HCT116 (cell line): ENCODE data around the gene IQCF6. TPM values are rescaled to one million over a fixed set of nuclear protein-coding genes. Genes with fewer than 3 reads are reported as not detected.

Experiments used
- ATAC-seq: fragments of 200-7000 bp; cut with Tn5 transposase; 2 replicates; pipeline ENCODE4 v1.9.1; 2020; ENCODE audit warnings: mild to moderate bottlenecking, moderate library complexity
- BruUV-seq: library from RNA; stranded (reverse); fragments of 400-500 nt; replicated peaks from 2 replicates; lab custom pipeline; 2021; lab: Mats Ljungman, UMichigan
- CTCF ChIA-PET: fragments of 300-600 bp; sonication (Branson Sonifier 250); formaldehyde crosslinking; loops from one replicate; lab custom pipeline; 2021; ENCODE audit warnings: antibody characterized with exemption; lab: Charles Lee
- POLR2A ChIA-PET: fragments of 300-600, 350-600 bp; sonication (Branson Sonifier 250); formaldehyde crosslinking; loops from one replicate; lab custom pipeline; 2021; ENCODE audit warnings: antibody characterized with exemption; lab: Charles Lee
- RAD21 ChIA-PET, 2 experiments: fragments of 300-600 bp; sonication (Branson Sonifier 250); formaldehyde crosslinking; loops; one replicate each; lab custom pipeline; 2023; ENCODE audit warnings: low total read pairs in 2 of 2; ENCODE audit not compliant: uncharacterized antibody in 2 of 2, unreplicated experiment in 2 of 2, low non-redundant PET in 1 of 2; lab: Charles Lee
- DNase-seq: peaks from one replicate; pipeline ENCODE4 v3.0.0-alpha.2; 2010; ENCODE audit warnings: low read depth, low spot score
- H2AFZ ChIP-seq: fragments of 200-600 bp; shearing (Covaris generic), sonication (generic); 2 replicates; pipeline ENCODE4 v1.6.1; 2017; ENCODE audit warnings: low read depth, mixed run types, mixed read lengths, antibody characterized with exemption, low read length; ENCODE audit not compliant: poor library complexity, severe bottlenecking
- H3K27ac ChIP-seq: 2 replicates; pipeline ENCODE4 v1.5.1; 2012; ENCODE audit warnings: low read depth, low read length
- H3K27me3 ChIP-seq: fragments of 200-600 bp; sonication (generic); 2 replicates; pipeline ENCODE4 v1.6.1; 2016; ENCODE audit warnings: mixed run types, low read length, mixed read lengths; ENCODE audit not compliant: insufficient read depth
- H3K36me3 ChIP-seq, 2 experiments: fragments of 200-500 bp in 1 of 2; fragments of 200-600 bp in 1 of 2; sonication (Bioruptor generic) in 1 of 2; sonication (generic) in 1 of 2; 2 replicates each; pipeline versions ENCODE4 v1.5.1 to v1.6.1; 2014 to 2016; ENCODE audit warnings: low read length in 2 of 2, inconsistent platforms in 1 of 2, mixed read lengths in 1 of 2, mixed run types in 1 of 2; ENCODE audit not compliant: insufficient read depth in 2 of 2, control insufficient read depth in 1 of 2
- H3K4me1 ChIP-seq, 2 experiments: fragments of 200-600 bp in 1 of 2; sonication (generic) in 1 of 2; 2 replicates each; pipeline versions ENCODE4 v1.5.1 to v1.6.1; 2012 to 2017; ENCODE audit warnings: low read length in 2 of 2, inconsistent platforms in 1 of 2, mild to moderate bottlenecking in 1 of 2, mixed read lengths in 1 of 2, mixed run types in 1 of 2, moderate library complexity in 1 of 2; ENCODE audit not compliant: insufficient read depth in 2 of 2, control insufficient read depth in 1 of 2
- H3K4me2 ChIP-seq: fragments of 200-600 bp; sonication (generic); 2 replicates; pipeline ENCODE4 v1.6.1; 2017; ENCODE audit warnings: mixed run types, low read length, mixed read lengths
- H3K4me3 ChIP-seq, 2 experiments: fragments of 200-600 bp in 1 of 2; sonication (generic) in 1 of 2; replicated peaks in 1 of 2; 2 replicates each; pipeline ENCODE4 v1.5.1; 2011 to 2016; ENCODE audit warnings: low read length in 2 of 2, control low read depth in 1 of 2, low read depth in 1 of 2, mild to moderate bottlenecking in 1 of 2, mixed read lengths in 1 of 2, mixed run types in 1 of 2
- H3K79me2 ChIP-seq: fragments of 200-600 bp; sonication (generic); 2 replicates; pipeline ENCODE4 v1.6.1; 2017; ENCODE audit warnings: mild to moderate bottlenecking, mixed run types, low read length, moderate library complexity, mixed read lengths; ENCODE audit not compliant: insufficient read depth
- H3K9ac ChIP-seq: fragments of 200-600 bp; sonication (generic); 2 replicates; pipeline ENCODE4 v1.6.1; 2016; ENCODE audit warnings: low read length, mixed read lengths
- H3K9me2 ChIP-seq: fragments of 200-600 bp; sonication (generic), shearing (Covaris generic); 2 replicates; pipeline ENCODE4 v1.6.1; 2017; ENCODE audit warnings: mixed run types, mild to moderate bottlenecking, moderate library complexity; ENCODE audit not compliant: insufficient read depth
- H3K9me3 ChIP-seq, 2 experiments: fragments of 200-500 bp in 1 of 2; fragments of 200-600 bp in 1 of 2; sonication (Bioruptor generic) in 1 of 2; sonication (generic) in 1 of 2; 2 replicates each; pipeline ENCODE4 v1.6.1; 2014 to 2017; ENCODE audit warnings: low read length in 2 of 2, mixed read lengths in 2 of 2, inconsistent platforms in 1 of 2, low read depth in 1 of 2, mild to moderate bottlenecking in 1 of 2, mixed run types in 1 of 2, moderate library complexity in 1 of 2; ENCODE audit not compliant: control insufficient read depth in 1 of 2, insufficient read depth in 1 of 2
- H4K20me1 ChIP-seq: fragments of 200-600 bp; sonication (generic), shearing (Covaris generic); 2 replicates; pipeline ENCODE4 v1.6.1; 2017; ENCODE audit warnings: mixed run types, mild to moderate bottlenecking, moderate library complexity; ENCODE audit not compliant: insufficient read depth
- CBX3 ChIP-seq: IDR thresholded peaks from 2 replicates; pipeline ENCODE4 v1.6.1; 2012; ENCODE audit warnings: low read depth
- CEBPB ChIP-seq: IDR thresholded peaks from 2 replicates; pipeline ENCODE4 v1.6.1; 2012; ENCODE audit warnings: low read depth
- EGR1 ChIP-seq: IDR thresholded peaks from 2 replicates; pipeline ENCODE4 v1.6.1; 2012; ENCODE audit warnings: low read depth
- ELF1 ChIP-seq: IDR thresholded peaks from 2 replicates; pipeline ENCODE4 v1.6.1; 2012; ENCODE audit warnings: low read depth, borderline replicate concordance
- EZH2 ChIP-seq: fragments of 200-600 bp; sonication (generic); IDR thresholded peaks from 2 replicates; pipeline ENCODE4 v1.6.1; 2017; ENCODE audit warnings: antibody characterized with exemption, mixed run types
- EZH2phosphoT487 ChIP-seq: fragments of 200-600 bp; IDR thresholded peaks from 2 replicates; pipeline ENCODE4 v1.6.1; 2018; ENCODE audit warnings: antibody characterized with exemption, borderline replicate concordance
- JUND ChIP-seq: IDR thresholded peaks from 2 replicates; pipeline ENCODE4 v1.6.1; 2012
- POLR2AphosphoS5 ChIP-seq: IDR thresholded peaks from 2 replicates; pipeline ENCODE4 v1.6.1; 2011; ENCODE audit warnings: mild to moderate bottlenecking, low read depth, low read length, moderate library complexity
- SIN3A ChIP-seq: IDR thresholded peaks from 2 replicates; pipeline ENCODE4 v1.6.1; 2012; ENCODE audit warnings: low read depth
- SRF ChIP-seq: IDR thresholded peaks from 2 replicates; pipeline ENCODE4 v1.6.1; 2012; ENCODE audit warnings: low read depth
- TCF7L2 ChIP-seq: IDR thresholded peaks from 2 replicates; pipeline ENCODE4 v1.7.0; 2011; ENCODE audit warnings: borderline replicate concordance, inconsistent platforms; ENCODE audit not compliant: insufficient read depth, insufficient read length; ENCODE audit errors: extremely low read depth
- YY1 ChIP-seq: IDR thresholded peaks from 2 replicates; pipeline ENCODE4 v1.6.1; 2011; ENCODE audit warnings: low read length, low read depth, moderate library complexity, mild to moderate bottlenecking; ENCODE audit not compliant: insufficient replicate concordance; ENCODE audit errors: extremely low read depth
- ZNF274 ChIP-seq: fragments of 200-500 bp; sonication (Bioruptor generic); IDR thresholded peaks from 2 replicates; pipeline ENCODE4 v1.6.1; 2014; ENCODE audit warnings: mild to moderate bottlenecking, low read depth, low read length, inconsistent platforms
- intact Hi-C: fragments of 100-400 bp; cut with micrococcal nuclease; formaldehyde crosslinking; loops from 2 replicates; pipeline ENCODE4 v1.10.0; 2022
- total RNA-seq: library from RNA; stranded (reverse); gene quantifications from one replicate; pipeline ENCODE4 v1.2.1, GENCODE V29; 2021; ENCODE audit not compliant: unreplicated experiment
- TF ChIP-seq, protein P1 (sequence below): IDR thresholded peaks from 2 replicates; pipeline ENCODE4 v1.6.1; 2011; ENCODE audit warnings: mild to moderate bottlenecking, low read length, moderate library complexity; ENCODE audit not compliant: insufficient replicate concordance; ENCODE audit errors: extremely low read depth
- TF ChIP-seq, protein P2 (sequence below): IDR thresholded peaks from 2 replicates; pipeline ENCODE4 v1.6.1; 2012
- TF ChIP-seq, protein P3 (sequence below): IDR thresholded peaks from 2 replicates; pipeline ENCODE4 v1.6.1; 2012; ENCODE audit warnings: low read depth
- TF ChIP-seq, protein P4 (sequence below), 3 experiments: fragments of 200-600 bp in 1 of 3; sonication (generic) in 1 of 3; IDR thresholded peaks in 2 of 3; conservative IDR thresholded peaks in 1 of 3; 2 replicates each; pipeline ENCODE4 v1.5.1; 2012 to 2017; ENCODE audit warnings: low read depth in 2 of 3, low read length in 2 of 3, antibody characterized with exemption in 1 of 3, borderline replicate concordance in 1 of 3, control low read depth in 1 of 3, mild to moderate bottlenecking in 1 of 3, mixed read lengths in 1 of 3, mixed run types in 1 of 3, moderate library complexity in 1 of 3; ENCODE audit not compliant: insufficient read depth in 1 of 3

IQCF6 gene
- total RNA-seq, 1 experiment from 2014 or later, result not detected

DNA sequence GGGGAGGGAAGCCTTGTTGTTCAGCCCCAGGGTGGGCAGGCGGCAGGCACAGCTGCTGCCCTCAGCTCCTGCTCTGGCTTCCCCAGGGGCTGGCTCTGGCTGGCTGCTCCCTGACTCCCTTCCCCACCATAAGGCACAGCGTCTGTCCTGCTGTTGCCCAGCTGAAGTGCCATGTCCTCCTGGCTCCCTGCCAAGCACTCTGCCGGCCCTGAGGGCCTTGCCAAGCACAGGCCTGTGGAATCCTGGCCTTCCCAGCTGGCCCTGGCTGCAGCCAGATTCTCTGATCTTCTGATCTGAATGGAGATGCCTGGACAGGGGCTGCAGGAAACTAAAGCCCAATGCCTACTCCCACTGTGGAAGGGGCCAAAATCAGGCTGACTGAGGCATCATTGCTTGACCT, 1.1 kb downstream of the IQCF6 start:
- H2AFZ ChIP-seq, result no peak overlapping the region
- BruUV-seq, result no TSS peak
- H3K9me3 ChIP-seq, result no peaks in the 10 kb centered on the region
- no peak for DNase-seq
- H3K27ac ChIP-seq, result no peak overlapping the region
- no peaks in the 10 kb centered on the region for H3K79me2 ChIP-seq
- TF ChIP-seq ELF1 (no peak), POLR2AphosphoS5 (no peak), EZH2phosphoT487 (no peak), TCF7L2 (no peak), YY1 (no peak), JUND (no peak), SRF (no peak), CBX3 (no peak), CEBPB (no peak), EZH2 (no peak), SIN3A (no peak), ZNF274 (no peak), EGR1 (no peak)
- TF ChIP-seq, protein P1, sequence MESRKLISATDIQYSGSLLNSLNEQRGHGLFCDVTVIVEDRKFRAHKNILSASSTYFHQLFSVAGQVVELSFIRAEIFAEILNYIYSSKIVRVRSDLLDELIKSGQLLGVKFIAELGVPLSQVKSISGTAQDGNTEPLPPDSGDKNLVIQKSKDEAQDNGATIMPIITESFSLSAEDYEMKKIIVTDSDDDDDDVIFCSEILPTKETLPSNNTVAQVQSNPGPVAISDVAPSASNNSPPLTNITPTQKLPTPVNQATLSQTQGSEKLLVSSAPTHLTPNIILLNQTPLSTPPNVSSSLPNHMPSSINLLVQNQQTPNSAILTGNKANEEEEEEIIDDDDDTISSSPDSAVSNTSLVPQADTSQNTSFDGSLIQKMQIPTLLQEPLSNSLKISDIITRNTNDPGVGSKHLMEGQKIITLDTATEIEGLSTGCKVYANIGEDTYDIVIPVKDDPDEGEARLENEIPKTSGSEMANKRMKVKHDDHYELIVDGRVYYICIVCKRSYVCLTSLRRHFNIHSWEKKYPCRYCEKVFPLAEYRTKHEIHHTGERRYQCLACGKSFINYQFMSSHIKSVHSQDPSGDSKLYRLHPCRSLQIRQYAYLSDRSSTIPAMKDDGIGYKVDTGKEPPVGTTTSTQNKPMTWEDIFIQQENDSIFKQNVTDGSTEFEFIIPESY, result no peak
- TF ChIP-seq, protein P2, sequence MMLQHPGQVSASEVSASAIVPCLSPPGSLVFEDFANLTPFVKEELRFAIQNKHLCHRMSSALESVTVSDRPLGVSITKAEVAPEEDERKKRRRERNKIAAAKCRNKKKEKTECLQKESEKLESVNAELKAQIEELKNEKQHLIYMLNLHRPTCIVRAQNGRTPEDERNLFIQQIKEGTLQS, result no peak
- TF ChIP-seq, protein P3, sequence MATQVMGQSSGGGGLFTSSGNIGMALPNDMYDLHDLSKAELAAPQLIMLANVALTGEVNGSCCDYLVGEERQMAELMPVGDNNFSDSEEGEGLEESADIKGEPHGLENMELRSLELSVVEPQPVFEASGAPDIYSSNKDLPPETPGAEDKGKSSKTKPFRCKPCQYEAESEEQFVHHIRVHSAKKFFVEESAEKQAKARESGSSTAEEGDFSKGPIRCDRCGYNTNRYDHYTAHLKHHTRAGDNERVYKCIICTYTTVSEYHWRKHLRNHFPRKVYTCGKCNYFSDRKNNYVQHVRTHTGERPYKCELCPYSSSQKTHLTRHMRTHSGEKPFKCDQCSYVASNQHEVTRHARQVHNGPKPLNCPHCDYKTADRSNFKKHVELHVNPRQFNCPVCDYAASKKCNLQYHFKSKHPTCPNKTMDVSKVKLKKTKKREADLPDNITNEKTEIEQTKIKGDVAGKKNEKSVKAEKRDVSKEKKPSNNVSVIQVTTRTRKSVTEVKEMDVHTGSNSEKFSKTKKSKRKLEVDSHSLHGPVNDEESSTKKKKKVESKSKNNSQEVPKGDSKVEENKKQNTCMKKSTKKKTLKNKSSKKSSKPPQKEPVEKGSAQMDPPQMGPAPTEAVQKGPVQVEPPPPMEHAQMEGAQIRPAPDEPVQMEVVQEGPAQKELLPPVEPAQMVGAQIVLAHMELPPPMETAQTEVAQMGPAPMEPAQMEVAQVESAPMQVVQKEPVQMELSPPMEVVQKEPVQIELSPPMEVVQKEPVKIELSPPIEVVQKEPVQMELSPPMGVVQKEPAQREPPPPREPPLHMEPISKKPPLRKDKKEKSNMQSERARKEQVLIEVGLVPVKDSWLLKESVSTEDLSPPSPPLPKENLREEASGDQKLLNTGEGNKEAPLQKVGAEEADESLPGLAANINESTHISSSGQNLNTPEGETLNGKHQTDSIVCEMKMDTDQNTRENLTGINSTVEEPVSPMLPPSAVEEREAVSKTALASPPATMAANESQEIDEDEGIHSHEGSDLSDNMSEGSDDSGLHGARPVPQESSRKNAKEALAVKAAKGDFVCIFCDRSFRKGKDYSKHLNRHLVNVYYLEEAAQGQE, result no peak
- TF ChIP-seq, protein P4, sequence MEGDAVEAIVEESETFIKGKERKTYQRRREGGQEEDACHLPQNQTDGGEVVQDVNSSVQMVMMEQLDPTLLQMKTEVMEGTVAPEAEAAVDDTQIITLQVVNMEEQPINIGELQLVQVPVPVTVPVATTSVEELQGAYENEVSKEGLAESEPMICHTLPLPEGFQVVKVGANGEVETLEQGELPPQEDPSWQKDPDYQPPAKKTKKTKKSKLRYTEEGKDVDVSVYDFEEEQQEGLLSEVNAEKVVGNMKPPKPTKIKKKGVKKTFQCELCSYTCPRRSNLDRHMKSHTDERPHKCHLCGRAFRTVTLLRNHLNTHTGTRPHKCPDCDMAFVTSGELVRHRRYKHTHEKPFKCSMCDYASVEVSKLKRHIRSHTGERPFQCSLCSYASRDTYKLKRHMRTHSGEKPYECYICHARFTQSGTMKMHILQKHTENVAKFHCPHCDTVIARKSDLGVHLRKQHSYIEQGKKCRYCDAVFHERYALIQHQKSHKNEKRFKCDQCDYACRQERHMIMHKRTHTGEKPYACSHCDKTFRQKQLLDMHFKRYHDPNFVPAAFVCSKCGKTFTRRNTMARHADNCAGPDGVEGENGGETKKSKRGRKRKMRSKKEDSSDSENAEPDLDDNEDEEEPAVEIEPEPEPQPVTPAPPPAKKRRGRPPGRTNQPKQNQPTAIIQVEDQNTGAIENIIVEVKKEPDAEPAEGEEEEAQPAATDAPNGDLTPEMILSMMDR (IDR thresholded peaks at IDR 0.05 in 2 of 3, conservative IDR thresholded peaks at IDR 0.05 in 1 of 3; ENCODE audit: borderline replicate concordance in 1 of 3, insufficient read depth in 1 of 3, low read depth in 2 of 3, low read length in 2 of 3), result no peak
- TF ChIP-seq, all 23 proteins: peak for 0
- Histone ChIP-seq H3K4me2 (no peak overlapping the region), H3K36me3 (no peaks in the 10 kb centered on the region), H3K9me2 (no peaks in the 10 kb centered on the region), H3K9ac (no peak overlapping the region), H3K4me3 (no peak overlapping the region), H3K27me3 (no peaks in the 10 kb centered on the region; the same call in 1 of the 2 replicates), H3K4me1 (no peaks in the 10 kb centered on the region), H4K20me1 (no peaks in the 10 kb centered on the region)
- no peak for ATAC-seq
- CTCF ChIA-PET, result no interaction called here
- POLR2A ChIA-PET, result no interaction called here
- RAD21 ChIA-PET, result no interaction called here
- intact Hi-C loops, result no loop called here
